Stimulated activated CD8-positive, alpha-beta memory T cell treated with anti-CD3 and anti-CD28 coated beads, Interleukin-7, amount 100 ng/mL, for 1 hour (primary cell): Measurements from ENCODE around the gene TEKT4.
"Not testable (repeated sequence)": the region's sequence is repeated elsewhere in the genome, so short reads cannot be mapped to it uniquely, and the experiment has no call there.

Experiments used
- DNase-seq, 2 donors: peaks; one replicate each; pipeline ENCODE4 v3.0.0-alpha.2; 2020; ENCODE audit warnings: low read depth in 2 of 2

TEKT4 gene

GRCh38 chr2:94875820-94876522, 4.7 kb downstream of the TEKT4 start:
- no peak for DNase-seq

DNA sequence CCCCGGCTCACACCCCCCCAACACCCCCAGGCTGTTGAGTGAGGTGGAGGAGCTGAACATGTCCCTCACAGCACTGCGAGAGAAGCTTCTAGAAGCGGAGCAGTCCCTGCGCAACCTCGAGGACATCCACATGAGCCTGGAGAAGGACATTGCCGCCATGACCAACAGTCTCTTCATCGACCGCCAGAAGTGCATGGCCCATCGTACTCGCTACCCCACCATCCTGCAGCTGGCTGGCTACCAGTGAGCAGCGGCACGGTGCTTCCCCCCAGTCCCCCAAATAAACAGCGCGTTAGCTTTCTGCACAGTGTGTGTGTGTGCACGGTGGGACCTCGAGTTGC, 5.3 kb downstream of the TEKT4 start:
- no peak for DNase-seq

- DNase-seq, result no peak
Measured at GRCh38 chr2:94877129-94877528, 5.9 kb downstream of the TEKT4 start.

- DNase-seq, result not testable (repeated sequence)
Measured at GRCh38 chr2:94878575-94878974, 7.3 kb downstream of the TEKT4 start.

DNA sequence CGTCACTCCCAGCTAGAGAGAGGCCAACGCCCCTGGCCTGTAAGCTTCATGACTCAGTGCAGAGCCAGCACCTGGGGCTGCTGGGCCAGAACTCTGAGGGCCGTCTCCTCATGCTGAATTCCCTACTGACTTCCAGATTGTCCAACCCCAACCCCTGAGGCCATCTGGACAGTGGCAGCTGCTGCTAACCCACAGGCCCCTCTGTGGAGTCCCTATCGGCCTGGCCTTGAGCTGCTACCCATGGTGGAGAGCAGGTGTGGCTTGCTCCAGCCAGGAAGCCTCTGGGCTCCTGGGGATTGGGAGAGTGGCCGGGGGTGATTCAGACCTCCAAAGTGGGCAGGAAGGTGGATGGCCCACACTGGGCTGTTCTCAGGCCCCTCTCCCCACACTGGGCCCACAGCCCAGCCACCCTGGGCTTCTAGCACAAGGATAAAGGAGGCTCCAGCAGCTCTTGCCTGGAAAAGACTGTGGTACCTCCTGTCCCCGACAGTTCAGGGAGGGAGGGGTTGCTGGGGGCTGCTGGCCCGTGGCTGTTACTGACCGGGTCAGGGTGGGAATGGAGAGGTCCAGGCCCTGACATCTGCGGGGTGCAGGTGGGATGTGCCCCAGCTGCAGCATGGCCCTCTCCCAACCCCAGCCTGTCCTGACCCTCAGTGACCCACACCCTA, 8.2 kb downstream of the TEKT4 start:
- no peak for DNase-seq

DNA sequence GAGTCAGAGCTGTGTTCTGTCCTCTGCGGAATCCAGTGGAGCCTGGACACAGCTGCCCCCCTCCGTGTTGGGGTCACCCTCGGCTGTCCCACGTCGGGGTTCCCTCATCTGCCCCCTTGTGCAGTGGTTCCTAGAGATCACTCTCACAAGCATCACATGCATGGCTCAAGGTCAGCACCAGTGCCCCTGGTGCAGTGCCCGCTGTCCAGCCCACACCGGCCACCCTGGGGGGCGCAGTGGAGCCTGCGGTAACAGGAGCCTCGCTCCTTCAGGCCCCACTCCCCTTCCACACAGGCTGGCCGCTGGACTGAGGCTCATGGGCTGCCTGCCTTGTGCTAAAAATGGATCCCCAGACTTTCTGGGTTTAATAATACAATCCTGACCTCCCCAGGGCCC, 8.8 kb downstream of the TEKT4 start:
- DNase-seq, result no peak

GRCh38 chr2:94880507-94880906, 9.3 kb downstream of the TEKT4 start:
- DNase-seq, result no peak

GRCh38 chr2:94881070-94881469, 9.8 kb downstream of the TEKT4 start:
- DNase-seq, result no peak

DNA sequence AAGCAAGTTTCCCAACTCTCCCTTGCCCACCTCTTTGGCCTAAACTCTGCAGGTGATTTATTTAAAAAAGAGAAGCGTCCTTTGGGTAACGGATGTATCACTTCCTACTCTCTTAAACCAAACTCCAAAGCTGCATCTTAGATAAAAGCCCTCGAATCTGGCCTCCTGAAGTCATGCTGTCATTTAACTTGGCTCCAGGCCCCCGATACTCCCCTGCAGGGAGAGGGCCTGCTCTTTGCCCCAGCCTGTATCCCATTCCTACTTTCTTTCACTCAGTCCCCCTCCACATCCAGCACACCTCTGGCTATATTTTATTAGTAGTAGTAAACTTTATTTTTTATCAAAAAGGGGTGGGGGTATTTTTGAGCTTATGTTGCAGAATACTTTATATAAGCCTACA, 19.0 kb downstream of the TEKT4 start:
- no peak for DNase-seq

- not testable (repeated sequence) for DNase-seq
Measured at GRCh38 chr2:94895273-94895672, 24.0 kb downstream of the TEKT4 start.

GRCh38 chr2:94906976-94907375, 35.7 kb downstream of the TEKT4 start:
- not testable (repeated sequence) for DNase-seq

DNA sequence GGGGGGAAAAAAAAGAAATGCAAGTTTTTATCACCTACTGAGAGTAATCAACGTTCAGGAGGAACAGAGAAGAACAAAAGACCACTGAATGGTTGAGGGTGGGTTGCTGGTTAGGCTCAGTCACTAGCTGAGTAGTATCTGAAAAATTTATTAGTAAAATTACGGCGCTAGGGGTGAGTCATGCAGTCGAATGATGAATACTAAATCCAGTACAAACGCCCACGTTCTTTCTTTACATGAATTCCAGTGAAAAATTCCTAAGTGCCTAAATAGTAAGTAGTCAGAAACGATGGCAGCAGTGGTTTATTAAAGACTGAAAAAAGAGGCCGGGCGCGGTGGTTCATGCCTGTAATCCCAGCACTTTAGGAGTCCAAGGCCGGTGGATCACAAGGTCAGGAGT, 52.0 kb downstream of the TEKT4 start:
- DNase-seq, result no peak

- not testable (repeated sequence) for DNase-seq
Measured at GRCh38 chr2:94924999-94925398, 53.8 kb downstream of the TEKT4 start.
